ENCODE results near the gene NAPG. TPM values are rescaled to one million over a fixed set of nuclear protein-coding genes. Genes with fewer than 3 reads are reported as not detected.
"Not testable (repeated sequence)": the region's sequence is repeated elsewhere in the genome, so short reads cannot be mapped to it uniquely, and the experiment has no call there.

Gene NAPG
- total RNA-seq, 1 donor from 2014 or later = 30.8 TPM

GRCh38 chr18:10564975-10565773, 39.3 kb downstream of the NAPG start:
- no peak for DNase-seq (ENCODE audit: missing footprints)
- no peak for ATAC-seq
- intact Hi-C loops (cut with DNase I) = loop anchor here (5.0 to 10.0 kb wide), 2 partner anchors 590 to 987 kb away; no protein-coding TSS in a partner anchor

GRCh38 chr18:10565835-10566234, 40.0 kb downstream of the NAPG start:
- DNase-seq (ENCODE audit: missing footprints) (no peak), ATAC-seq (no peak)
- intact Hi-C loops (cut with DNase I) = loop anchor here (10.0 kb wide), 1 partner anchor 589 kb away; no protein-coding TSS in a partner anchor

- DNase-seq (ENCODE audit: missing footprints) = no peak
- no peak for ATAC-seq
- intact Hi-C loops (cut with DNase I) = loop anchor here (10.0 kb wide), 1 partner anchor 588 kb away; no protein-coding TSS in a partner anchor
Measured at GRCh38 chr18:10566390-10566789, 40.6 kb downstream of the NAPG start.

GRCh38 chr18:10569941-10570340, 44.1 kb downstream of the NAPG start:
- intact Hi-C loops (cut with DNase I) = loop anchor here (10.0 kb wide), 1 partner anchor 585 kb away; no protein-coding TSS in a partner anchor
- ATAC-seq; DNase-seq (ENCODE audit: missing footprints): not testable (repeated sequence)

DNA sequence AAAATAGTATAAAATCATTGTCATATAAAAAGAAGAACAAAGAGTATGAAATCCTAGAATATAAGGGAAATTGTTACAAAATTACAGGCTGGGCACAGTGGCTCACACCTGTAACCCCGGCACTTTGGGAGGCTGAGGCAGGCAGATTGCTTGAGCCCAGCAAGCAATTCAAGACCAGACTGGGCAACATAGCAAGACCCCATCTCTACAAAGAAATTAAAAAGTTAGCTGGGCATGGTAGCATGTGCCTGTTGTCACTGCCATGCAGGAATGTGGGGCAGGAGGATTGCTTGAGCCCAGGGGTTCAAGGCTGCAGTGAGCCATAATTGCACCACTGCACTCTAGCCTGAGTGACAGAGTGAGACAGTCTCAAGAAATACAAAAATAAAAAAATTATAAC, 44.8 kb downstream of the NAPG start:
- no peak for ATAC-seq
- intact Hi-C loops (cut with DNase I) = no loop called here
- no peak for DNase-seq (ENCODE audit: missing footprints)

GRCh38 chr18:10571537-10571936, 45.7 kb downstream of the NAPG start:
- DNase-seq (ENCODE audit: missing footprints) = no peak
- intact Hi-C loops (cut with DNase I) = no loop called here
- no peak for ATAC-seq

- DNase-seq (ENCODE audit: missing footprints); ATAC-seq; intact Hi-C loops (cut with DNase I): not testable (repeated sequence)
Measured at GRCh38 chr18:10573261-10573660, 47.4 kb downstream of the NAPG start.

- intact Hi-C loops (cut with DNase I); ATAC-seq; DNase-seq (ENCODE audit: missing footprints): not testable (repeated sequence)
Measured at GRCh38 chr18:10574412-10574811, 48.6 kb downstream of the NAPG start.

DNA sequence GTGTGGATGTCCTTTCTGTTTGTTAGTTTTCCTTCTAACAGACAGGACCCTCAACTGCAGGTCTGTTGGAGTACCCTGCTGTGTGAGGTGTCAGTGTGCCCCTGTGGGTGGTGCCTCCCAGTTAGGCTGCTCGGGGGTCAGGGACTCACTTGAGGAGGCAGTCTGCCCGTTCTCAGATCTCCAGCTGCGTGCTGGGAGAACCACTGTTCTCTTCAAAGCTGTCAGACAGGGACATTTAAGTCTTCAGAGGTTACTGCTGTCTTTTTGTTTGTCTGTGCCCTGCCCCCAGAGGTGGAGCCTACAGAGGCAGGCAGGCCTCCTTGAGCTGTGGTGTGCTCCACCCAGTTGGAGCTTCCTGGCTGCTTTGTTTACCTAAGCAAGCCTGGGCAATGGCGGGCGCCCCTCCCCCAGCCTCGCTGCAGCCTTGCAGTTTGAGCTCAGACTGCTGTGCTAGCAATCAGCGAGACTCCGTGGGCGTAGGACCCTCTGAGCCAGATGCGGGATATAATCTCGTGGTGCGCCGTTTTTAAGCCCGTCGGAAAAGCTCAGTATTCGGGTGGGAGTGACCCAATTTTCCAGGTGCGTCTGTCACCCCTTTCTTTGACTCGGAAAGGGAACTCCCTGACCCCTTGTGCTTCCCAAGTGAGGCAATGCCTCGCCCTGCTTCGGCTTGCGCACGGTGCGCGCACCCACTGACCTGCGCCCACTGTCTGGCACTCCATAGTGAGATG, 52.2 kb downstream of the NAPG start:
- DNase-seq (ENCODE audit: missing footprints); intact Hi-C loops (cut with DNase I); ATAC-seq: not testable (repeated sequence)

- ATAC-seq; intact Hi-C loops (cut with DNase I); DNase-seq (ENCODE audit: missing footprints): not testable (repeated sequence)
Measured at GRCh38 chr18:10578573-10578899, 52.7 kb downstream of the NAPG start.

GRCh38 chr18:10579079-10579867, 53.4 kb downstream of the NAPG start:
- ATAC-seq (no peak), DNase-seq (ENCODE audit: missing footprints) (no peak)
- intact Hi-C loops (cut with DNase I) = no loop called here

GRCh38 chr18:10580215-10580614, 54.4 kb downstream of the NAPG start:
- no peak for ATAC-seq
- no peak for DNase-seq (ENCODE audit: missing footprints)
- intact Hi-C loops (cut with DNase I) = no loop called here

- intact Hi-C loops (cut with DNase I) = no loop called here
- DNase-seq (ENCODE audit: missing footprints) = no peak
- no peak for ATAC-seq
Measured at GRCh38 chr18:10585260-10585659, 59.4 kb downstream of the NAPG start.

- DNase-seq (ENCODE audit: missing footprints) = no peak
- intact Hi-C loops (cut with DNase I) = no loop called here
- ATAC-seq = no peak
Measured at GRCh38 chr18:10588975-10589374, 63.1 kb downstream of the NAPG start.

- ATAC-seq (no peak), DNase-seq (ENCODE audit: missing footprints) (no peak)
- intact Hi-C loops (cut with DNase I) = no loop called here
Measured at GRCh38 chr18:10590412-10590811, 64.6 kb downstream of the NAPG start.

DNA sequence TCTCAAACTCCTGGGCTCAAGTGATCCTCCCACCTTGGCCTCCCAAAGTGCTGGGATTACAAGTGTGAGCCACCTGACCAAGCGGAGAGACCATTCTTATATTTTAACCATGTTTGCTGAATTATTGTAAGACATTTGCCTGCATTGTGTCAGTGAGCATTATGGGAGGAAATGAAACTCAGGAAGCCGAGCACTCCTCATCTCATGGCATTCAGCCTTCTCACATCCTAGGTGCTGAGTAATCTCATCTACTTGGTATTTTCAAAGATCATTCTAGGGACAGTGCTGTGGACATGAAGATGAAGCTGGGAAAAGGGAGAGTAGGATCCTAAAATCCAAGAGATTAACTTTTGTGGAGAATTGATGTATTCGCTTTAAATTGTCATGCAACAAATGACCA, 66.1 kb downstream of the NAPG start:
- intact Hi-C loops (cut with DNase I) = no loop called here
- DNase-seq (ENCODE audit: missing footprints) (no peak), ATAC-seq (no peak)

DNA sequence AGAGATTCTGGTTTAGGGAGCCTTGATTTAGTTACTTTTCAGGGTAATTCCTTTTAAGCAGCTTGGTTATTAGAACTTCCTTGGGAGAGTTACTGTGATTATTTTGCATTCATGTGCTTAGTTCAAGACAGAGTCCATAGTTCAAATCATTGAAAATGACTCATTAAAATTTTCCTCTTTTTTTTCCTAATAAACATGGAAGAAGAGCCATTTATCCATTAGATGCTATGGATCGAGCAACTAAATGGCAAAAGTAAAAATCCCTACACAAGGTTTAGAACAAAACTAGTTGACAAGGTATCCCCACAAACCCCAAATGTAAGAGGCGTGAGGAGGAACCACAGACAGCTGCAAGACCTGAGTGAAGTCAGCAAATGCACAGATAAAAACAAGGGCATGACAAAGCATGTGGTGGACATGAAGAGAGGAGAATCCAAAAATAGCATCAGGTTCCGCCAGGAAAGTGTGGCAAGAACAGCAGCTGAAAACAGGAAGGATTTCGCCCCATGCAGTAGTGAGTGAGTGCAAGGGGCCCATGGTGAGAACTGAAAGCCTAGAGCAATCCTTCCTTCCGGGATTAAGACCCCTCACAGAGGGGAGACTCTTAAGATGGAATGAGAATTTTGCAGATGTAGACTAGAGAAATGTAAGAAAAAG, 67.7 kb downstream of the NAPG start:
- ATAC-seq = peak; percentile 69
- intact Hi-C loops (cut with DNase I); DNase-seq (ENCODE audit: missing footprints): not testable (repeated sequence)

- ATAC-seq; intact Hi-C loops (cut with DNase I); DNase-seq (ENCODE audit: missing footprints): not testable (repeated sequence)
Measured at GRCh38 chr18:10595917-10596316, 70.1 kb downstream of the NAPG start.

DNA sequence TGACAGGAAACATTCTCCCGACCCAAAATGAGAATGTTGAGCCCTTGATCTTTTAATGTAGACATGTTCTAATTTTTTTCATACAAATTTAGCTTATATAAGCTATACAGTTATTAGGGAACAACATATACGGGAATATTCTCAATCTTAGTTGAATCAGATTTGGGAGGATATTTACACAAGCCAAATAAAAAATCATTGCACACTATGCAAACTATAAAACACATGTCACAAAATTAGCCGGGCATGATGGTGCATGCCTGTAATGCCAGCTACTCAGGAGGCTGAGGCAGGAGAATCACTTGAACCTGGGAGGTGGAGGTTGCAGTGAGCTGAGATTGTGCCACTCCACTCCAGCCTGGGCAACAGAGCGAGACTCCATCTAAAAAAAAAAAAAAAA, 71.9 kb downstream of the NAPG start:
- DNase-seq (ENCODE audit: missing footprints); ATAC-seq; intact Hi-C loops (cut with DNase I): not testable (repeated sequence)

All from Right ventricle myocardium inferior (tissue), 1 donor.